GM21367 (cell line): ENCODE measurements around the gene ZNF618.

ENCODE experiments used
- ATAC-seq: cut with Tn5 transposase; IDR thresholded peaks from one replicate; pipeline ENCODE4 v1.9.1; 2021; ENCODE audit not compliant: unreplicated experiment

ZNF618 gene

DNA sequence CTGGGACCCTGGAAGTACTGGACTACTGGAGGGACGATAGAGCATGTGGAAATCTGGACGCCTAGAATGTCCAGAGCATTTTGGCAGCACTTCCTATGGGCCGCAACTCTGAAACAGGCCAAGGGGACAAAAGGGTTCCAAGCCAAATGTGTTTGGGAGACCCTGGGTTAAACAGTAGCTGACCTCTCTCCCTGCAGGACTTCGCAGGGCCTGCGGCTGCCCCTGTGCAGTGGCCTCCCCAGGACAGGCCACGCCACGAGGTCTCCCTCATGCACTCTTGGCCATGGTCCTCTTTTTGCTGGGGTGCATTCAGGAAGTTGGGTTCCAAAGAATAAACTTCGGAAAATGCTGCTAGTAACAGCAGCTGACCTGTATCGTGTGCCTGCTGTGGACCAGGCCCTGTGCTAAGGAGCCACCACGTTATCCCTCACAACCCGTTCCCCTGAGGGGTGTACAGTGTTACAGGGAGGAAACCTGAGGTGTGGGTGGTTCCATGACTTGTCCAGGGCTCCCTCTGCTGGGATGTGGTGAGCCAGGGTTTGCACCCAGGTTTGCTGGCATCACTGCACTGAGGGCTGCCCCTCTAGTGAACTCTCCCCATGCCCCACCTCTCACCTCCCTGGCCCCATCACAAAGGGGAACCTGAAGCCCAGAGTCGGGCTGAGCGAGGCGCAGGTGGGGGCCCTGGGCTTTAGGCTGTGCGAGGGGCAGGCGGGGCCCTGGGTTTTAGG lies 122.6 kb downstream of the ZNF618 start:
- ATAC-seq, result no peak

DNA sequence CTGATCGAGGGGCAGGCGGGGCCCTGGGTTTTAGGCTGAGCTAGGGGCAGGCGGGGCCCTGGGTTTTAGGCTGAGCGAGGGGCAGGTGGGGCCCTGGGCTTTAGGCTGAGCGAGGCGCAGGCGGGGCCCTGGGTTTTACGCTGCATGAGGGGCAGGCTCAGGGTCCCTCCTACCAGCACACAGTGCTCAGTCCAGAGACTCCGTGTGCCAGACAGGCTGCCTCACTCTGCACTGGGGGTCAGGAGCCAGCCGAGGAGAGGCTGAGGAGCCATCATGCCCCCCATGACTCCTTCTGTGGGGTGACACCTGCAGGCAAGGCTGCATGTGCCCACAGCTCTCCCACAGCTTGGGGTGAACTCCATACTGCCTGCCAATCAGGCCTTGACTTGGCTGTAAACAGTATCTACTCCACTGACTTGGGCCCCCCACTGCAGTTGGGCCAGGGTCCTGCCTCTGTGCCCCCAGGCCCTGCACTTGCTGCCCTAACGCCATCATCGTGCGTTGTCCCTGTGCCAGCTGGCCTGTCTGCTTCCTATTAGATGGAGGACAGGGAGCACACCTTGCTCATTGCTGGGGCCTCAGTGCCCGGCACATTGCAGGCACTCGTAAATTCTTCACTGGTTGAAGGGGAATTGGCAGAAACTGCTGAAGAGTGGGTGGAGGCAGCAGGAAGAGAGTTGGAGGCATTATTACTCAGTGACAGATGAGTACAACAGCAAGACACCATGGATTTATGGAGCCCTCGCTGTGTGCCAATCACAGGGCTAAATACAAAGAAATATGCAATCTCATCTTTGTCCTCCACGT lies 123.3 kb downstream of the ZNF618 start:
- ATAC-seq, result no peak

DNA sequence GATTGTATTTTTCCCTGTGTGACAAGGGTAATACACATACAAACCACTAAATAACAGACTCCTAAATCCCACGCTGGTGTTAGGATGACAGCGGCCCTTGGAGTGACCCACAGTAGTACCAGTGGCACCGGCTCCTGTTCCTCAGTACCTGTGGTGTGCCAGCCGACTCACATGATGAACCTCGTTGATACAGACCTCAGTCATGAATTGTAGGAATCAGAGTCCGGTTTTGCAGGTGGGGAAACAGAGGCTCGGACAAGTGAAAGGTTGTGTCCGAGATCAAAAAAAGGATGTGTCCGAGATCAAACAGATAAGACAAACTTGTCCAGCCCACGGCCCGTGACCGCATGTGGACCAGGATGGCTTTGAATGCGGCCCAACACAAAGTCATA lies 124.0 kb downstream of the ZNF618 start:
- ATAC-seq, result no peak

DNA sequence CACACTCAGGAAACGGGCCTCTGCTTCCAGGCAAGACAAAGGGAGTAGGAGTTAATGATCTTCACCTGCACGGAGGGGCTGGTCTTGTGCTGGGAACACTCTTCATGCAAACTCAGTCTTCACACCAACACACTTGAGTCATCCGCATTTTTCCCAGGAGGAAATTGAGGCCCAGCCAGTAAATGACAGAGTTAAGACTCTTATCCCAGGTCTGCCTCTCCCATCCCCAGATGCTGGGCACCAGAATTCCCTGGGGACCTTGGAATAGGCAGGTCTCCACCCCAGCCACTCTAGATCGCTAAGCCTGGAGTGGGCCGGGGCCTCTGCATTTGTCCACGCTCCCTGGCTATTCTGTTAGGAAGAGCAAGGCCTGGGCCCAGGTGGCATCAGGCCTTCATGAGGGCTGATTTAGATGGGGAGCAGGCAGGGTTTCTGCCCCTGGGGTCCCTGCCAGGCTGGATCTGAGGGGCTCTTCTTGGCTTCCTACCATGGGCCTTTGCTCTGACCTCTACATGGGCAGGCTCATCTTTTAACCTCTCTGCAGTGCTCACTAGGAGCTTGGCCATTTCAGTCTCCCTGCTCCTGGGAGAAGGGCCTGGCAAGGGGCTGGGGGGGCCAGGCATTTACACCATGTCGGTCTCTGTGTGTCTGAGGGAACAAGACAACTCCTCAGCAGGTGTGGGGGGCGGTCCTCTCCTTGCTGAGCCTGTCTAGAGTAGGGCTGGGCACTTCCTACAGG lies 124.7 kb downstream of the ZNF618 start:
- ATAC-seq, result no peak

DNA sequence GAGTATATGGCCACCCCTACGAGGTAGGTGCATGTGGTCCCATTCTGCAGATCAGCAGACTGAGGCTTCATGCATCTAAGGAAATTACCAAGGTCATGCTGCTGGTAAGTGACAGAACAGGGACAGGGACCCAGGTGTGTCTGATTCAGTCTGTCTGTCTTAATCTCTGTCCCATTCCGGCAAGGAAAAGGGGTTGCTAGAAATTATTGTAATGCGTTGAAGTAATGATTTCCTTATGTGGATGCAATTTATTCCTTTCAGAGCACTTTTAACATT lies 125.2 kb downstream of the ZNF618 start:
- no peak for ATAC-seq

DNA sequence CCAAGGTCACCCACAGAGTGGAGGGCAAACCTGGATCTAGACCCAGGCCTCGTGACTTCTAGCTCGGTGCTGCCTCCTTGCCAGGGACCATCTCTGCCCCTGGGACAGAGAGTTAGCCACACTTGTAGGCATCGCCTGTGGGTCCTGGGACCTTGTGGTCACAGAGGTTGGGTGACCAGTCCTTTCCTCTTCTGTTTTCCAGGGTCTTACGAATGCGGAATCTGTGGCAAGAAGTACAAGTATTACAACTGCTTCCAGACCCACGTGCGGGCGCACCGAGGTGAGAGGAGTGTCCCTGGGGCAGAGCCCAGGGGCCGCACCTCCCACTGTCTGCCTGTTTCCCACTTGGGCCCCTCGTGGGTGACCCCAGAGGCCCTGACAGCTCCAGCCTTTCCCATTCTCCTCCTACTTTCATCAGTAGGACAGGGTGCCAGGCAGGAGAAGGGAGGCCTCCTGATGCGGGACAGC lies 125.7 kb downstream of the ZNF618 start:
- no peak for ATAC-seq

DNA sequence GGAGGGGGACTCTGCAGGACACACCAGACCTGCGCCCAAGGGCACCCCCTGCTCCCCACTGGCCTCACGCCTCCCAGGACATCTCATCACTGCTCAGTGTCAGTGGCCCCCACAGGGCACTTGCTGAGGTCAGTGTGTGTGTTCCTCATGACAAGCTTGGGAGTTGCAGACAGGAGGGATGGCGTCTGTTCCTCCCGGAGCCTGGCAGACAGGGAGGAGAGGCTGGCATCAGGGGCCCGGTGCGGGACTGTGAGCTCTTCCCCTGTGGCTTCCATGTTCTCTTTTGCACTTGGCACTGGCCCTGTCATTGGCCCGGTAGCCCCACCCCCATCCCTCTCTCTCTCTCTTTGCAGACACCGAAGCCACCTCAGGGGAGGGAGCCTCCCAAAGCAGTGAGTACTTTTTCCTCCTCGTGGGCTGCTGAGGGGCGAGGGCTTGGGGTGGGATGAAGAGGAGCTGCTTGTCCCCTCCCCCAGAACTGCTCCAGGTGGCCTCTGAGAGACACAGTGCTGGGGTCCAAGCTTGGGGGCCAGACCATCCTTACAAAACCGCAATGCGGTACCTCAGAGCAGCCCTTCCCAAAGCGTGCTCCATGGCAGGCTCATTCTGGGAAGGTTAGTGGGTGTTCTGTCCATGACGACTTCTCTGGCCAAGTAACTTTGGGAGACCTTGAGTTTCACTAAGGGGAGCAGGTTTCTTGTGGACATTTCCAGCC lies 126.3 kb downstream of the ZNF618 start:
- ATAC-seq, result no peak

DNA sequence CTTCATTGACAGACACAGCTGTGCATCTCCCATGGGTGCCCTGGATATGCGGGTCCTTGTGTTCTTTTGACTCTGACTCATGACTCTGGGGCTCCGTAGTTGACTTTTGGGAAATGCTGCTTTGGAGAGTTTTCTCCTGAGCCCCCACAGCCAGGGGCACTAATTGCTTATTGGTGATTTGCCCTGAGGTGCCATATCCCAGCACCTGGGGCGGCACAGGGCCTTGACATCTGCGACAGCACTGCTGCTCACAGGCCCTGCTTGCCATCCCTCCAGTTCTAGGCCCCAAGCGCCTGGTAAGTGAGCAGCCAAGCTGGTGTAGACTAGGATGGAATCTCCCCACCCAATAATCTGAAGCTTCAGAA lies 126.9 kb downstream of the ZNF618 start:
- ATAC-seq, result no peak

DNA sequence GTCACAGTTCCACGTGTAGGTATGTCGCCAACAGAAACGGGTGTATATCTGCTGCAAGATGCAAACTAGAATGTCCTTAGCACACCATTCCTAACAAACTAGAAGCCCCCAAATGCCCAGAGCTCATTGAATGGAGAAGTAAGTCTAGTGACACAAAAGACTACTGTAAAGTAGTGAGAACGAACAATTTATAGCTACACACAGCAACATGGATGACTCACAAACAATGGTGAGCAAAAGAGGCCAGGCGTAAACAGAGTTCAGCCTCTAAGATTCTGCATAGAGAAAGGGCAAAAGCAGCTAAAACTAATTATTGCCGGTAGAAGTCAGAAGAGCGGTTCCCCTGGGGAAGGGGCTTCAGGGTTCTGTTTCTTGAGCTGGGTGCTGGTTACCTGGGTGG lies 127.2 kb downstream of the ZNF618 start:
- no peak for ATAC-seq

DNA sequence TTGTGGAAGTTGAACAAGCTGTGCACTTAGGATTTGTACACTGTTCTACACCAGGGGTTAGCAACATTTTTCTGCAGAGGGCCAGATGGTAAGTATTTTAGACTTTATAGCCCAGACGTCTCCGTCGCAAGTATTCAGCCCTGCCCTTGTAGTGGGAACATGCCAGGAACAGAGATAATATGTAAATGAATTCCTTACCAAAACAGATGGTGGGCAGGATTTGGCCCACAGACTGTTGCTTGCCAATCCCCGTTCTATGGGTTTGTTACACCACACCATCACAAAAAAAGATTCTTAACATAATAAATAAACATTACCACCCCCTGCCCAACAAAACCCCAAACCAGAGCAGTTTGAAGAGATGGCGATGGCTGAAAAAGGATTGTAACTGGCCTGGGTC lies 127.6 kb downstream of the ZNF618 start:
- no peak for ATAC-seq

DNA sequence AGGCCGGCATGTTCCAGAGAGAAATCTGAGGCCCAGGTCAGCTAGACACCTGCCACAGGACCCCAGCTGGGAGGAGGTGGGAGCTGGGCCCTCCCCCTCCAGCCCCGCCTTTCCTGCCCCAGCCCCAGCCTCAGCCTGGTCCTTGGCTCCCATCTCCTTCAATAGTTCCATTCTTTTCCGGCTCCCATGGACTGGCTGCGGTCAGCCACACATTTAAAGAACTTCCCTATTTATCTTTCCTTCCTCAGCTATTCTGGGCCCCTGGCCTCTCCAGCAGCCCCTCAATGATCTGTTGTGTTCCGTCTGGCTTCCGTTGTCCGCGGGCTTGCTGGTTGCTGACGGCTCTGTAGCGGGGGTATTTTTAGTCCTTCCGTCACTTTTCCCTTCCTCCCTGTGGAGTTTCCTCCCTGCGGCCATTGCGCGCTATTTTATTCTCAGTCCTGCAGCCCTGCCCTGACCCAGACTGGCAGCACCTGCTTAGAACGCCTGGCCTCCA lies 128.2 kb downstream of the ZNF618 start:
- no peak for ATAC-seq

DNA sequence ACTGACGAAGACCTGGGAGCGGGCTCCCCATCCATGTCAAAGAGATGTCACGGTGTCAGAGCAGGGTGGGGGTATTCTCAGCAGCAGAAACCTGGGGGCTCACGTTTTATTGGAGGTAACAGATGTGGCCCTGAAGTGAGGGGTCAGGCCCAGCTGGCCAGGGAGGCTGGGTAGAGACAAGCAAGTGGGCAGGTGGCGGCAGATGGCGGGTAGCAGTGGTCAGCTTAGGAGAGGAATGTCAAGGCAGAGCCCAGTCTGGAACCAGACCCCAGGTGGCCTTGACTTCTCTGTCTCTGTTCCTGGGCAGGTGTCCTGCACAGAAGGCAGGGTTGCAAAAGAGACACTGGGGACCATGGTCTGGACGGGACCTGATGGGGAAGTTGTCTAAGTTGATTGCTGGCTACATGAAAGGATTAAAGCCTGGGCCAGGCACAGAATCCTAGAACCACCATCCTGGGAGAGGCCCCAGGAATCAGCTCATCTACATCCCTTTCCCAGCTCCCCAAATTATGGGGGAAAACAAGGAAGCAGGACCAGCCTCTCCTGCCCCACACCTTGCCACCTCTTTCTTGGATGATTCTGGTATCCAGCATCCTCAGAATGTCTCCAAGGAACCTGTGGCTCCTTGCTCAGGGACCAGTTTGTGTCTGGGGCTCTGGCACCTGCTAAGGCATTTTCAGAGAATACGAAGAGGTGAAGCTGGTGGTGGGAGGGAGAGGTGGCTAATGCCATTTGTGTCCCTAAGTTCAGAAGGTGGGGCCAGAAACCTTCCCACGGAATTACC lies 129.5 kb downstream of the ZNF618 start:
- ATAC-seq, result no peak

DNA sequence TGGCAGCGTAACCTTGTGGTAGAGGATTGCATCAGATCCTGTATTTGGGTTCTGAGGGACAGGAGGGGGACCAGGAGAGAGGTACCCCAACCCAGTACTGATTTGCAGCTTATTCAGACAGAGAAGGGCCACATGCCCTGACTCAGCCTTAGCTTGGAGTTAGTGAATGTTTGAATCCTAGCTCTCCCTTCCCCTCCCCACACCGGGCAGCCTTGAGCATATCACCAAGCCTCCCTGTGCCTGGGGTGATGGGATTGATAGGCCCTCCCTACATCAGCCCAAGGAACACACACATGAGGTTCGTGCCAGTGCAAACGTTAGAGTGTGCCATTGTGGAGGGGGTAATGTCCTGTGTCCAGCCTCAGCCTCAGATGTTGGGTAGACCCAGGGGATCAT lies 130.0 kb downstream of the ZNF618 start:
- ATAC-seq, result no peak

DNA sequence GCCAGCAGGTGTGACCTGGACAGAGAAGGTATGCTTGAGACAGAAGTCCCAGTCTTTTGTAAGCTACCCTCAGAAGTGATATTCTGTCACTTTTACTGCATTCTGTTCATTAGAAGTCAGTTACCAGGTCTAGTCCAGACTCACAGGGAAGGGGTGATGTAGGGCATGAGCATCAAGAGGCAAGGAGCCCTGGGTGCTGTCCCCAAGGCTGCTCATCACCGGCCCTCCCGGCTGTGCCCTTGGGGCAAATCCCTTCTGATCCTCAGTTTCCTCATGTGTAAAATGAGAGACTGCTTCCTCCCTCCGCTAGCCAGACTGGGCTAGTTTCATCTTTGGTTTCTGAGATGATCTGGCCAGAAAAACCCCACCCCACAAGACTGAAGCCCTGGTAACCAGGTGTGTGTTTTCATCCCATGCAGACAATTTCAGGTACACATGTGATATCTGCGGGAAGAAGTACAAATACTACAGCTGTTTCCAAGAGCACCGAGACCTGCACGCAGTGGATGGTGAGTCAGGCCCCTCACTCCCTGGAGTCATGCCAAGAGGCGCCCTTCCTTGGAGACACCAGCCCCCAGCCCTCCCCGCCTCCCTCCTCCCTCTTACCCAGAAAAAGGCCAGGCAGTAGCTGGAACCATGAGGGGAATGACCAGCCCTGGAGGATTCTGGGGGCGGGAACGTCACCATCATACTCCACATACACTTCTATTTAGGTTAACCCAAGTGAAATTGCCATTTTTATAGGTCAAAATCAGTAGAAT lies 131.0 kb downstream of the ZNF618 start:
- ATAC-seq, result no peak

DNA sequence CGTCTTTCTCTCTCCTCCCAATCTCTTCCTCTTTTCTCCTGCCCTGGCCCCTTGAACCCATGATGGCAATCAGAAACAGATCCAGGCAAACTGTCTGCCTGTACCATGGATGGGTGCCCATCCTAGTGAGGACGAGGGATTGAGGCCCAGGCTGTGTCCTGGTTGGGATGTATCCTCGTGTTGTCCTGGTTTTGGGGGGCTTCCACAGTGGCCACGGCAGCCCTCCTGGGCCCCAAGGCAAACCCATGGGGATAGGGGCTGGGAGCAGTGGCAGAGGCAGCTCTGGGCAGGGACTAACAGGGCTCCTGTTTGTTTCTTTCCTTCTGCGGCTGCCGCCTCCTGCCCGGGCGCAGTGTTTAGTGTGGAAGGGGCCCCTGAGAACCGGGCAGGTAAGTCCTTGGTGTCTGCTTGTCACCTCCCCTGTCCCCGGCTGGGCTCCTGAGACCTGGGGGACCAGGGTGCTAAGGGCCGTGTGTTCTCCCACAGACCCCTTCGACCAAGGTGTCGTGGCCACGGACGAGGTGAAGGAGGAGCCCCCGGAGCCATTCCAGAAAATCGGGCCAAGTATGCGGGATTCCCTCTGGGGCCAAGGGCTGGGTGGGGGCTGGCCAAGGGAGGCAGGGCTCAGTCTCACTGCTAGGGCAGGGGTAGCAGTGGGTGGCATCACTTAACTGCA lies 132.0 kb downstream of the ZNF618 start:
- ATAC-seq, result no peak

DNA sequence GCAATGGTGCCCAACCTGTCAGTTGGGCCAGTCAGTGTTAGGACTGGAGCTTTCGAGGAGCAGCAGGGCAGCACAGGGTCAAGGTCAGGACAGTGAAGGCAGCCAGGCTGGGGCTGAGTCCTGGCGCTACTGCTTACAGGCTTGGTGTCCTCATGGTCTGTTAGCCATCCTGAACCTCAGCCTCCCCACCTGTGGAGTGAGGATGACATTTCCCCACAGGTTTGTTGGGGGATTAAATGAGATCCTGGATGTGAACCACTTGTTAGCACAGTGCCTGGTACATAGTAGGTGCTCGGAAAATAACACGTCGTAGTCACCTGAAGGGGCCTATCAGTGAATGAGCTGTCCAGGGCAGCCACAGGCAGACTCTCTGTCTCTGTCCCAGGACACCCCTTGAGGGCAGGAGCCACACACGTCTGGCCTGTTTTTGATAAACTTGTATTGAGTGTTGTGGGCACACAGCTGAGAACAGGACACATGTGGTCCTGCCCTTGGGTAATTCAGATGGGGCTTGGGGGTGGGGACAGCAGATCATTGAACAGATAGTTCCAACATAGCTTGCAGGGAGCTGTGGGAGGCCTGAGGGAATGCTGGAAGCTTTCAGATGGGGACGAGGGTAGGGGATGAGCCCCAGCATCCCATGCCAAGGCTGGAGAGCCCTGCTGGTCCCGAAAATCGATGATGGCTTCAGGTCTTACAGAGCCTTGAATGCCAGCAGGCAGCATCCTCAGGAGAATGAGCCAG lies 132.7 kb downstream of the ZNF618 start:
- no peak for ATAC-seq

DNA sequence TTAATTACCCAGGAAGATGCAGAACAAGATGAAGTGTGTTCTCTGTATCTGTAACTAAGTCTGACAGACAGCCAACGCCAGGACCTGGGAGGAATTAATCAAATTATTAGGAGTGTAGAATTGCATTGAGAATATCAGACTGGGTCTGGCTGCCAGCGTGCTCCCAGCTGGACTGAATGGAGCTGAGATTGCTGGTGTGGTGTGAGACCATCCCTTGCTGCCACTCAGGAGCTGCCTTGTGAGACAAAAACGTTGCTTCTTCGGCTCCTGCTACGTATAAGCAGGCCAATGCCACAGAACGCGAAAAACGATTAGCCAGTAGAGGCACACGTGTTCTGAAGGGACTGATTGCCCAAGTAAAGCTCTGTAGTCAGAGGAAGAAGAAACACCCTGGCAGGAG lies 135.2 kb downstream of the ZNF618 start:
- no peak for ATAC-seq

DNA sequence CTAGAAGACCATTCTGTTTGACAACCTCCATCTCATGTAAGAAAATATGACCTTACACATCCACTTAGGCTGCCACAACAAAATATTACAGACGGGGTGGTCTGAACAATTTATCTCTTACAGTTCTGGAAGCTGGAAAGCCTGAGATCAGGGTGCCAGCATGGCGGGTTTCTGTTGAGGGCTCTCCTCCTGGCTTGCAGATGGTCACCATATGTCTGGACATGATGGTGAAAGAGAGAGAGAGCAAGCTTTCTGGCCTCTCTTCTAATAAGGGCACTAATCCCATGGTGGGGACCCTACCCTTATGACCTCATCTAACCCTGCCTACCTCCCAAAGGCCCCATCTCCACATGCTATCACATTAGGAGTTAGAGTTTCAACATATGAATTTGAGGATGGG lies 136.0 kb downstream of the ZNF618 start:
- no peak for ATAC-seq

DNA sequence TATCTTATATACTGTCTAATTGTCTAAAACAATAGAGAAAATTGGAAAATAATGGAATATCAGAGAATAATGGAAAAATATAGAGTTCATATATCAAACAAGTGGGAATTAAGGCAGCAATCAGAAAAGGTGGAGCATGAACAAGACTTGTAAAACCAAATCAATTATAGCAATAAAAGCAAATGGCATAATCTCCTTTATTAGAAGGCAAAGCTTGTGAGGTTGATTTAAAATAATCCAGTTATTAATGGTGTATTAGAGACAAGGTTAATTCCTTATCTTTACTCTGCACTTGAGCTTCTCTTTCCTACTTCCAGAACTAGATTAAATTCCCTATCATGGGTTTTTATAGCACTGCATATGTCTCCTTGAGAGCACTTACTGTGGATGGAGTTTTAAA lies 137.9 kb downstream of the ZNF618 start:
- ATAC-seq, result no peak
